ENCODE data around the gene ID4.

The ID4 gene, protein sequence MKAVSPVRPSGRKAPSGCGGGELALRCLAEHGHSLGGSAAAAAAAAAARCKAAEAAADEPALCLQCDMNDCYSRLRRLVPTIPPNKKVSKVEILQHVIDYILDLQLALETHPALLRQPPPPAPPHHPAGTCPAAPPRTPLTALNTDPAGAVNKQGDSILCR

DNA sequence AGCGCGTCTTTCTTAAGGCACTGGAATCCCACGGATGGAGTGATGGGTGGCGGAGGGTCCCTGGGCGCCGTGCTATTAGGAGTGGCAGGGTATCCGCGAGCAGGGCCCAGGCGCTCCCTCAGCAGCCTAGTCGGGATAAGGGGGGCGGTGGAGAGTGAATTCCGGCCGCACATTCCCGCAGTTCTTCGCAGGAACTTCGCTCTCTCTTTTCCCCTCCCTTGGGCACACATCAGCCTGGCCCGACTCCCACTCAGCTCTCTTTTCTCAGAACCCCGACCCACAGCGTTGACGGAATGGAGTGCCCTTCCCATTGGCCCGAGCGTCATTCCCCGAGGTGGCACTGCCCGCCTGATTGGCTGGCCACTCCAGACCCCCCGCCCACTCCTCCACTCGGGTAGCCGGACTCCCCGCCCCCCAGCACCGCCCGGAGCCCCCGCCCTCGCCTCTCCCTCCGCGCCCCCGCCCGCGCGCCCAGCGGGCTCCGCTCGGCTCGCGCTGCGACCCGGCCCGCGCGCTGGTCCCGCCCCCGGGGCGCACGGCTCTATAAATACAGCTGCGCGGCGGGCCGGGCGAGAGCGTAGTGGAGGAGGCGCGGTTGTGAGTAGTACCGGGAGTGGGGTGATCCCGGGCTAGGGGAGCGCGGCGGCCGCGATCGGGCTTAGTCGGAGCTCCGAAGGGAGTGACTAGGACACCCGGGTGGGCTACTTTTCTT, at the start of gene ID4:
ID4 (plus strand) TSS at position 572 of the 712 bp plus-strand sequence. CDS start 385 bp downstream, outside the sequence.
- Histone ChIP-seq H3K79me2 (ENCODE audit: insufficient read depth, low read length) (no peaks in the 10 kb centered on the region), H3K9me3 (ENCODE audit: insufficient read depth, low read depth, low read length) (no peaks in the 10 kb centered on the region), H3K9me2 (replicated peaks; ENCODE audit: low read depth, low read length) (no peaks in the 10 kb centered on the region), H3K27me3 (ENCODE audit: insufficient read depth, low read length, poor library complexity, severe bottlenecking) (no peaks in the 10 kb centered on the region), H2AFZ (ENCODE audit: low read length) (no peak within 1 kb of the TSS), H4K20me1 (ENCODE audit: insufficient read depth, low read length, poor library complexity, severe bottlenecking) (no peaks in the 10 kb centered on the region), H3K4me1 (ENCODE audit: insufficient read depth, low read length, poor library complexity, severe bottlenecking) (no peaks in the 10 kb centered on the region), H3K36me3 (ENCODE audit: insufficient read depth, low read length) (no peaks in the 10 kb centered on the region), H3K9ac (ENCODE audit: low read depth, low read length, poor library complexity, severe bottlenecking) (no peak within 1 kb of the TSS), H3F3A (ENCODE audit: low read depth) (no peaks in the 10 kb centered on the region), H3K4me3 (ENCODE audit: low read length, poor library complexity, severe bottlenecking) (no peak within 1 kb of the TSS), H3K4me2 (ENCODE audit: low read depth, low read length, poor library complexity, severe bottlenecking) (no peak within 1 kb of the TSS)
- no peak for TF ChIP-seq EZH2phosphoT487 (IDR thresholded peaks at IDR 0.05; ENCODE audit: borderline replicate concordance)
- TF ChIP-seq, protein P1, sequence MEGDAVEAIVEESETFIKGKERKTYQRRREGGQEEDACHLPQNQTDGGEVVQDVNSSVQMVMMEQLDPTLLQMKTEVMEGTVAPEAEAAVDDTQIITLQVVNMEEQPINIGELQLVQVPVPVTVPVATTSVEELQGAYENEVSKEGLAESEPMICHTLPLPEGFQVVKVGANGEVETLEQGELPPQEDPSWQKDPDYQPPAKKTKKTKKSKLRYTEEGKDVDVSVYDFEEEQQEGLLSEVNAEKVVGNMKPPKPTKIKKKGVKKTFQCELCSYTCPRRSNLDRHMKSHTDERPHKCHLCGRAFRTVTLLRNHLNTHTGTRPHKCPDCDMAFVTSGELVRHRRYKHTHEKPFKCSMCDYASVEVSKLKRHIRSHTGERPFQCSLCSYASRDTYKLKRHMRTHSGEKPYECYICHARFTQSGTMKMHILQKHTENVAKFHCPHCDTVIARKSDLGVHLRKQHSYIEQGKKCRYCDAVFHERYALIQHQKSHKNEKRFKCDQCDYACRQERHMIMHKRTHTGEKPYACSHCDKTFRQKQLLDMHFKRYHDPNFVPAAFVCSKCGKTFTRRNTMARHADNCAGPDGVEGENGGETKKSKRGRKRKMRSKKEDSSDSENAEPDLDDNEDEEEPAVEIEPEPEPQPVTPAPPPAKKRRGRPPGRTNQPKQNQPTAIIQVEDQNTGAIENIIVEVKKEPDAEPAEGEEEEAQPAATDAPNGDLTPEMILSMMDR (conservative IDR thresholded peaks at IDR 0.05; ENCODE audit: low read length) = no peak

DNA sequence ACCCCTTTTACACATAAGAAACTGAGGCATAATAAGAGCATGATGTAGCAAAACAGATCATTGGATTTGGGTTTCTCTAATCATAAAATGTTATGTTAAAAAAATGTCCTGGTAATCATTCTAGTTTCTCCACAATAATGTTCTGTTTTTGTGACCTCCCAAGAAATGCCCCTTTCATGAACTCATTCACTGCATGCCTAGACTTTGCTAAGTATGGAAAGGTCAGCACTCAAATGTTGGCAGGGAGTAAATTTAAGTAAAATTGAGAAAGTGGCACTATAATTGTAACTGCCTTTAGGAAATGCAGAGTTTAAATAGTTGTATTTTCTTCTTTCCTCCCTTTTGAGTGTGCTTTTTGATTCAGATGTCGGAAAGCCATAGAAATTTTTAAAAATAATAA, 48.5 kb upstream of the ID4 start:
- Histone ChIP-seq H3K4me3 (ENCODE audit: low read length, poor library complexity, severe bottlenecking) (no peak overlapping the region), H3K9ac (ENCODE audit: low read depth, low read length, poor library complexity, severe bottlenecking) (no peak overlapping the region), H3K27me3 (ENCODE audit: insufficient read depth, low read length, poor library complexity, severe bottlenecking) (no peaks in the 10 kb centered on the region), H3K4me1 (ENCODE audit: insufficient read depth, low read length, poor library complexity, severe bottlenecking) (no peaks in the 10 kb centered on the region), H3F3A (ENCODE audit: low read depth) (no peaks in the 10 kb centered on the region), H2AFZ (ENCODE audit: low read length) (no peak overlapping the region), H3K79me2 (ENCODE audit: insufficient read depth, low read length) (no peaks in the 10 kb centered on the region), H3K9me2 (replicated peaks; ENCODE audit: low read depth, low read length) (no peaks in the 10 kb centered on the region), H3K4me2 (ENCODE audit: low read depth, low read length, poor library complexity, severe bottlenecking) (no peak overlapping the region), H4K20me1 (ENCODE audit: insufficient read depth, low read length, poor library complexity, severe bottlenecking) (no peaks in the 10 kb centered on the region), H3K36me3 (ENCODE audit: insufficient read depth, low read length) (no peaks in the 10 kb centered on the region), H3K9me3 (ENCODE audit: insufficient read depth, low read depth, low read length) (no peaks in the 10 kb centered on the region)
- no peak for TF ChIP-seq EZH2phosphoT487 (IDR thresholded peaks at IDR 0.05; ENCODE audit: borderline replicate concordance)
- TF ChIP-seq, protein P1 (conservative IDR thresholded peaks at IDR 0.05; ENCODE audit: low read length) = no peak

DNA sequence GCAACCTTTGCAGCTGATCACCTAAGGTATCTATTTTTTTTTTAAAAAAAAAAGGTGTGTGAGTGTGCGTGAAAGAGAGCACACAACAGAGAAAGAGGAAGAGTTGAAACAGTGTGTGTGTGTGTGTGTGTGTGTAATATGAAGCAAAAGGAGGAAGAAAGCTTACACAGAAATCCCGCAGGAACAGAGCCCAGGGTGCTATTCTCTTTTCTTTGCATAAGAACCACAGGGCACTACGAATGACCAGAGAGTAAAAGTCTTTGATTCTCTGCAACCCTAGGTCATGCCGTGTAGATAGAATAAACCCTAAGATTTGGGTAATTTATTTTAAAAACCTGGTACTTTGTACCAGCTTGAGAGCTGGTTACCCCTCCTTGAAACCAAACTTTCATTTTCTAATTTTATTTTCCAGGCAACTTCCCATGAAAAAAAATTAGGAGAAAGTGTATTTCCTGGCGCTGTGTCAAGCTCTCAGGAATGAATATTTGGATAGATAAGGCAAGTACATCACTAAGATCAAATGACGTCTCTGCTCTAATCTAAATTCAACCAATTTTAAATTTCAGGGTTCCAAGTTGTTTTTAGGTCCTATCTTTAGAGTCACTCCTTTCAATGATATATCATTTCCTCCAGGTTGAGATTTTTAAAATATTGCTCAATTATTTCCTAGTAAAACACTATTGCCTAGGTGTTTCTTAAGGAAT, 47.9 kb upstream of the ID4 start:
- Histone ChIP-seq H3K9me3 (ENCODE audit: insufficient read depth, low read depth, low read length) (no peaks in the 10 kb centered on the region), H3F3A (ENCODE audit: low read depth) (no peaks in the 10 kb centered on the region), H3K9me2 (replicated peaks; ENCODE audit: low read depth, low read length) (no peaks in the 10 kb centered on the region), H3K36me3 (ENCODE audit: insufficient read depth, low read length) (no peaks in the 10 kb centered on the region), H3K9ac (ENCODE audit: low read depth, low read length, poor library complexity, severe bottlenecking) (no peak overlapping the region), H3K4me2 (ENCODE audit: low read depth, low read length, poor library complexity, severe bottlenecking) (no peak overlapping the region), H3K4me1 (ENCODE audit: insufficient read depth, low read length, poor library complexity, severe bottlenecking) (no peaks in the 10 kb centered on the region), H2AFZ (ENCODE audit: low read length) (no peak overlapping the region), H3K4me3 (ENCODE audit: low read length, poor library complexity, severe bottlenecking) (no peak overlapping the region), H3K27me3 (ENCODE audit: insufficient read depth, low read length, poor library complexity, severe bottlenecking) (no peaks in the 10 kb centered on the region), H3K79me2 (ENCODE audit: insufficient read depth, low read length) (no peaks in the 10 kb centered on the region), H4K20me1 (ENCODE audit: insufficient read depth, low read length, poor library complexity, severe bottlenecking) (no peaks in the 10 kb centered on the region)
- TF ChIP-seq EZH2phosphoT487 (IDR thresholded peaks at IDR 0.05; ENCODE audit: borderline replicate concordance) = no peak
- TF ChIP-seq, protein P1 (conservative IDR thresholded peaks at IDR 0.05; ENCODE audit: low read length) = no peak

Data from Loucy (cell line).